Naive B cell (primary cell): Measurements from ENCODE around the gene SLMAP. TPM values are rescaled to one million over a fixed set of nuclear protein-coding genes. Genes with fewer than 3 reads are reported as not detected.

Experiments used
- ATAC-seq, 2 donors: fragments of 150-1000 bp; cut with Tn5 transposase; 2 replicates each; pipeline ENCODE4 v1.10.0; 2021; ENCODE audit warnings: low read depth in 2 of 2, mild to moderate bottlenecking in 2 of 2, moderate library complexity in 2 of 2
- DNase-seq: peaks from one replicate; pipeline ENCODE4 v3.0.0; 2022
- H3K27ac Mint-ChIP-seq, 6 donors: one replicate each; pipeline ENCODE4 v1.8.0; 2020 to 2022; ENCODE audit warnings: mild to moderate bottlenecking in 6 of 6, mixed read lengths in 6 of 6, moderate library complexity in 5 of 6, inconsistent platforms in 2 of 6
- H3K27me3 Mint-ChIP-seq, 3 donors: one replicate each; pipeline ENCODE4 v1.8.0; 2021 to 2022; ENCODE audit warnings: mixed read lengths in 3 of 3, mild to moderate bottlenecking in 1 of 3
- H3K36me3 Mint-ChIP-seq, 2 donors: one replicate each; pipeline ENCODE4 v1.8.0; 2020 to 2022; ENCODE audit warnings: mixed read lengths in 2 of 2, inconsistent platforms in 1 of 2, mild to moderate bottlenecking in 1 of 2
- H3K4me1 Mint-ChIP-seq, 3 donors: one replicate each; pipeline ENCODE4 v1.8.0; 2020 to 2022; ENCODE audit warnings: mixed read lengths in 3 of 3, inconsistent platforms in 1 of 3, mild to moderate bottlenecking in 1 of 3, moderate library complexity in 1 of 3
- H3K4me3 Mint-ChIP-seq, 8 donors: one replicate each; pipeline ENCODE4 v1.8.0; 2020 to 2022; ENCODE audit warnings: mild to moderate bottlenecking in 8 of 8, mixed read lengths in 8 of 8, moderate library complexity in 8 of 8, inconsistent platforms in 2 of 8
- H3K9me3 Mint-ChIP-seq, 7 donors: one replicate each; pipeline ENCODE4 v1.8.0; 2020 to 2022; ENCODE audit warnings: mixed read lengths in 7 of 7, mild to moderate bottlenecking in 5 of 7, inconsistent platforms in 2 of 7, moderate library complexity in 1 of 7
- polyA plus RNA-seq, 6 donors: library from polyadenylated mRNA; unstranded; fragments of 300-500 nt; fragmentation: Illumina TruSeq; gene quantifications; one replicate each; pipeline ENCODE4 v1.2.3, GENCODE V29; 2021; ENCODE audit warnings: low read depth in 6 of 6

SLMAP gene
- polyA plus RNA-seq, 6 donors from 2014 or later: 13.2 to 26.2 (median 16.8) TPM

GRCh38 chr3:57758686-57759085 lies 2.6 kb downstream of the SLMAP start:
- ATAC-seq: no peak
- Mint-ChIP-seq H3K4me3 (peak overlapping the region in 5 of 8 donors; percentile 6 to 97 (median 90)), H3K27ac (no peak overlapping the region), H3K36me3 (peaks cover 0 to 5% of the 10 kb centered on the region in 2 donors), H3K27me3 (no peaks in the 10 kb centered on the region), H3K9me3 (no peaks in the 10 kb centered on the region), H3K4me1 (peaks cover 17 to 58% (median 35%) of the 10 kb centered on the region in 3 donors)
- DNase-seq: no peak

- H3K27ac Mint-ChIP-seq: peak overlapping the region in 2 of 6 donors; percentile 11 to 37
These were observed 8.7 kb downstream of the SLMAP start for GRCh38 chr3:57764794-57765193.

GRCh38 chr3:57768595-57768994 lies 12.5 kb downstream of the SLMAP start:
- Mint-ChIP-seq H3K27ac (no peak overlapping the region), H3K9me3 (no peaks in the 10 kb centered on the region), H3K27me3 (no peaks in the 10 kb centered on the region), H3K36me3 (peaks cover 3 to 12% of the 10 kb centered on the region in 2 donors), H3K4me3 (no peak overlapping the region), H3K4me1 (peaks cover 28 to 55% (median 30%) of the 10 kb centered on the region in 3 donors)
- no peak for ATAC-seq
- DNase-seq: no peak

More at GRCh38 chr3:57764794-57765193, 8.7 kb downstream of the SLMAP start:
- Mint-ChIP-seq H3K4me3 (no peak overlapping the region), H3K27me3 (no peaks in the 10 kb centered on the region), H3K9me3 (no peaks in the 10 kb centered on the region), H3K36me3 (peaks cover 8 to 12% of the 10 kb centered on the region in 2 donors), H3K4me1 (peaks cover 22 to 47% (median 39%) of the 10 kb centered on the region in 3 donors)
- ATAC-seq: no peak
- DNase-seq: no peak

- no peak overlapping the region for H3K4me3 Mint-ChIP-seq
- peaks cover 15 to 39% (median 16%) of the 10 kb centered on the region in 3 donors for H3K4me1 Mint-ChIP-seq
- H3K27ac Mint-ChIP-seq: peak overlapping the region in 4 of 6 donors; percentile 5 to 54 (median 30)
- no peak for DNase-seq
- H3K27me3 Mint-ChIP-seq: no peaks in the 10 kb centered on the region
- H3K36me3 Mint-ChIP-seq: peaks cover 0 to 10% of the 10 kb centered on the region in 2 donors
- H3K9me3 Mint-ChIP-seq: no peaks in the 10 kb centered on the region
- no peak for ATAC-seq
These were observed 14.1 kb downstream of the SLMAP start for GRCh38 chr3:57770009-57770827.

- H3K27ac Mint-ChIP-seq: no peak overlapping the region
These were observed 16.1 kb downstream of the SLMAP start for GRCh38 chr3:57772251-57772650.

GRCh38 chr3:57777774-57778173 lies 21.7 kb downstream of the SLMAP start:
- no peak for ATAC-seq
- H3K27ac Mint-ChIP-seq: no peak overlapping the region
- peaks cover 0 to 1% (median 0%) of the 10 kb centered on the region in 7 donors for H3K9me3 Mint-ChIP-seq
- peaks cover 11 to 23% (median 17%) of the 10 kb centered on the region in 3 donors for H3K4me1 Mint-ChIP-seq
- H3K27me3 Mint-ChIP-seq: no peaks in the 10 kb centered on the region
- H3K4me3 Mint-ChIP-seq: no peak overlapping the region
- H3K36me3 Mint-ChIP-seq: no peaks in the 10 kb centered on the region
- no peak for DNase-seq

More at GRCh38 chr3:57772251-57772650, 16.1 kb downstream of the SLMAP start:
- peaks cover 0 to 6% of the 10 kb centered on the region in 2 donors for H3K36me3 Mint-ChIP-seq
- ATAC-seq (no peak), DNase-seq (no peak)
- H3K4me3 Mint-ChIP-seq: no peak overlapping the region
- peaks cover 9 to 30% (median 15%) of the 10 kb centered on the region in 3 donors for H3K4me1 Mint-ChIP-seq
- peaks cover 0 to 1% (median 0%) of the 10 kb centered on the region in 7 donors for H3K9me3 Mint-ChIP-seq
- H3K27me3 Mint-ChIP-seq: no peaks in the 10 kb centered on the region

GRCh38 chr3:57778494-57778893 lies 22.4 kb downstream of the SLMAP start:
- H3K27ac Mint-ChIP-seq: peak overlapping the region in 3 of 6 donors; percentile 30 to 70 (median 70)
- ATAC-seq (no peak), DNase-seq (no peak)
- H3K27me3 Mint-ChIP-seq: no peaks in the 10 kb centered on the region
- peak overlapping the region in 1 of 8 donors; percentile 51 for H3K4me3 Mint-ChIP-seq
- peaks cover 17 to 24% (median 24%) of the 10 kb centered on the region in 3 donors for H3K4me1 Mint-ChIP-seq
- peaks cover 0 to 1% (median 0%) of the 10 kb centered on the region in 7 donors for H3K9me3 Mint-ChIP-seq
- H3K36me3 Mint-ChIP-seq: no peaks in the 10 kb centered on the region

- H3K36me3 Mint-ChIP-seq: no peaks in the 10 kb centered on the region
- DNase-seq (no peak), ATAC-seq (no peak)
- peak overlapping the region in 1 of 6 donors; percentile 90 for H3K27ac Mint-ChIP-seq
- peaks cover 21 to 35% (median 29%) of the 10 kb centered on the region in 3 donors for H3K4me1 Mint-ChIP-seq
- H3K27me3 Mint-ChIP-seq: no peaks in the 10 kb centered on the region
- H3K4me3 Mint-ChIP-seq: no peak overlapping the region
- peaks cover 0 to 1% (median 0%) of the 10 kb centered on the region in 7 donors for H3K9me3 Mint-ChIP-seq
These were observed 23.6 kb downstream of the SLMAP start for GRCh38 chr3:57779666-57780065.

GRCh38 chr3:57783186-57784088 lies 27.3 kb downstream of the SLMAP start:
- peaks cover 22 to 33% (median 27%) of the 10 kb centered on the region in 3 donors for H3K4me1 Mint-ChIP-seq
- DNase-seq: no peak
- H3K27ac Mint-ChIP-seq: peak overlapping the region in 1 of 6 donors; percentile 1
- no peaks in the 10 kb centered on the region for H3K36me3 Mint-ChIP-seq
- no peak for ATAC-seq
- H3K27me3 Mint-ChIP-seq: no peaks in the 10 kb centered on the region
- H3K4me3 Mint-ChIP-seq: no peak overlapping the region
- no peaks in the 10 kb centered on the region for H3K9me3 Mint-ChIP-seq

- Mint-ChIP-seq H3K4me3 (no peak overlapping the region), H3K9me3 (no peaks in the 10 kb centered on the region), H3K36me3 (no peaks in the 10 kb centered on the region), H3K27me3 (no peaks in the 10 kb centered on the region), H3K27ac (peak overlapping the region in 2 of 6 donors; percentile 9 to 35), H3K4me1 (peaks cover 18 to 27% (median 21%) of the 10 kb centered on the region in 3 donors)
- ATAC-seq (no peak), DNase-seq (no peak)
These were observed 28.1 kb downstream of the SLMAP start for GRCh38 chr3:57784089-57784735.

GRCh38 chr3:57785446-57785845 lies 29.3 kb downstream of the SLMAP start:
- no peak for DNase-seq
- ATAC-seq: no peak
- Mint-ChIP-seq H3K4me3 (no peak overlapping the region), H3K36me3 (no peaks in the 10 kb centered on the region), H3K4me1 (peaks cover 14 to 27% (median 21%) of the 10 kb centered on the region in 3 donors), H3K27me3 (no peaks in the 10 kb centered on the region), H3K27ac (peak overlapping the region in 1 of 6 donors; percentile 21), H3K9me3 (no peaks in the 10 kb centered on the region)

- Mint-ChIP-seq H3K27me3 (no peaks in the 10 kb centered on the region), H3K4me1 (peaks cover 11 to 16% (median 13%) of the 10 kb centered on the region in 3 donors), H3K27ac (no peak overlapping the region), H3K36me3 (no peaks in the 10 kb centered on the region), H3K4me3 (no peak overlapping the region), H3K9me3 (no peaks in the 10 kb centered on the region)
- peak; percentile 96 to 98 for ATAC-seq
- peak; percentile 19 for DNase-seq
These were observed 31.9 kb downstream of the SLMAP start for GRCh38 chr3:57787867-57788623.
